Measurements from ENCODE around the gene C20orf202.

DNA sequence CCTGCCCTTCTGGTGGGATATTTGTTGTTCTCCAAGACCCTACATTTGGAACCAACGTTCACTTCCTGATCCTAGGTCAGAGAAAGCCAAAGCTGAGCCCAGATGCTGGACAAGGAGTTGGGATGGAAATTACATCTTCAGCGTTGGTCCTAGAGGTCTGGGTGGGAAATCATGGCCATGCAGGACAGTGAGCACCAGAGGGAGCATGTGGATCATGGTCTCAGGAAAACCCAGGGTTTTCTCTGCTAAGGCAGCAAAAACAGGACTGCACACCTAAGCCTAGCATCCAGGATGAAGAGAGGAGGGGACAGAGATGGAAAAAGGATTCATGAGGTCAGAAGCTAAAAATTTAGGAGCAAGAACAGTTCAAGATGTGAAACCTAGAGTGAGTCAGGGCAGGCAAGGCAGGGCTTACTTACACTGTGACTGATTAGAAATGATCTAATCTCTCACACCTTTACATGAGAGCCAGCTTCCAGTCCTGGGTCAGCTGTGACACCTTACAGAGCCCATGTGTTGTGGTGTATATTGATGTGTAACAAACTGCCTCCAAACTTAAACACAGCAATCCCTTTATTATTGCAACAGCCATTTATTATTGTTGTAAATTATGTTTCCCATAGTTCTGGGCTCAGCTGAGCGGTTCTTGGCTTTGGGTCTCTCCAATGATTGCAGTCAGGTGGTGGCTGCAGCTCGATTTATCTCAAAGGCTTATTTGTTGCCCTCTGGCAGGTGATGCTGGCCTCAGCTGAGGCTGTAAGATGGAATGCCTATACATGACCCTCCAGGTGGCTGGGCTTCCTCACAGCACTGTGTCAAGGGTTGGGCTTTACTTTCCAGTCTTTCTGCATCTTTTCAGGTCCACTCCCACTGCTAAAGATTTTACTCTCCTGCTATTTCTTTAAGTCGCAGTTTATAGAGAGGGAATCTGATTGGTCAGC is 6.5 kb downstream of the C20orf202 start:
- TF ChIP-seq, protein P1, sequence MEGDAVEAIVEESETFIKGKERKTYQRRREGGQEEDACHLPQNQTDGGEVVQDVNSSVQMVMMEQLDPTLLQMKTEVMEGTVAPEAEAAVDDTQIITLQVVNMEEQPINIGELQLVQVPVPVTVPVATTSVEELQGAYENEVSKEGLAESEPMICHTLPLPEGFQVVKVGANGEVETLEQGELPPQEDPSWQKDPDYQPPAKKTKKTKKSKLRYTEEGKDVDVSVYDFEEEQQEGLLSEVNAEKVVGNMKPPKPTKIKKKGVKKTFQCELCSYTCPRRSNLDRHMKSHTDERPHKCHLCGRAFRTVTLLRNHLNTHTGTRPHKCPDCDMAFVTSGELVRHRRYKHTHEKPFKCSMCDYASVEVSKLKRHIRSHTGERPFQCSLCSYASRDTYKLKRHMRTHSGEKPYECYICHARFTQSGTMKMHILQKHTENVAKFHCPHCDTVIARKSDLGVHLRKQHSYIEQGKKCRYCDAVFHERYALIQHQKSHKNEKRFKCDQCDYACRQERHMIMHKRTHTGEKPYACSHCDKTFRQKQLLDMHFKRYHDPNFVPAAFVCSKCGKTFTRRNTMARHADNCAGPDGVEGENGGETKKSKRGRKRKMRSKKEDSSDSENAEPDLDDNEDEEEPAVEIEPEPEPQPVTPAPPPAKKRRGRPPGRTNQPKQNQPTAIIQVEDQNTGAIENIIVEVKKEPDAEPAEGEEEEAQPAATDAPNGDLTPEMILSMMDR (conservative IDR thresholded peaks at IDR 0.05; ENCODE audit: low read depth in 2 of 2), result peak; percentile 32 to 44
- no peak for TF ChIP-seq CREB1 (CRISPR knock-in tag; IDR thresholded peaks at IDR 0.05; ENCODE audit: low read depth)
- no peak for TF ChIP-seq EZH2 (IDR thresholded peaks at IDR 0.05; ENCODE audit: low read depth, unreplicated experiment)
- TF ChIP-seq EZH2phosphoT487 (IDR thresholded peaks at IDR 0.05; ENCODE audit: unreplicated experiment), result no peak
- TF ChIP-seq, protein P2, sequence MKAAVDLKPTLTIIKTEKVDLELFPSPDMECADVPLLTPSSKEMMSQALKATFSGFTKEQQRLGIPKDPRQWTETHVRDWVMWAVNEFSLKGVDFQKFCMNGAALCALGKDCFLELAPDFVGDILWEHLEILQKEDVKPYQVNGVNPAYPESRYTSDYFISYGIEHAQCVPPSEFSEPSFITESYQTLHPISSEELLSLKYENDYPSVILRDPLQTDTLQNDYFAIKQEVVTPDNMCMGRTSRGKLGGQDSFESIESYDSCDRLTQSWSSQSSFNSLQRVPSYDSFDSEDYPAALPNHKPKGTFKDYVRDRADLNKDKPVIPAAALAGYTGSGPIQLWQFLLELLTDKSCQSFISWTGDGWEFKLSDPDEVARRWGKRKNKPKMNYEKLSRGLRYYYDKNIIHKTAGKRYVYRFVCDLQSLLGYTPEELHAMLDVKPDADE (IDR thresholded peaks at IDR 0.05), result no peak
- no peak for TF ChIP-seq ZNF114 (CRISPR knock-in tag; IDR thresholded peaks at IDR 0.05)
